ENCODE measurements around the gene REN.

The REN gene

GRCh38 chr1:204110894-204111633 lies 55.1 kb downstream of the REN start:
- DNase-seq (ENCODE audit: low read depth in 2 of 2) = no peak

GRCh38 chr1:204108312-204109141 lies 57.6 kb downstream of the REN start:
- DNase-seq (ENCODE audit: low read depth in 2 of 2) = no peak

- DNase-seq (ENCODE audit: low read depth in 2 of 2) = no peak
Observed at GRCh38 chr1:204107892-204108291, 58.2 kb downstream of the REN start.

GRCh38 chr1:204106825-204107224 lies 59.3 kb downstream of the REN start:
- no peak for DNase-seq (ENCODE audit: low read depth in 2 of 2)

- no peak for DNase-seq (ENCODE audit: low read depth in 2 of 2)
Observed at GRCh38 chr1:204105131-204105515, 61.0 kb downstream of the REN start.

Measured in stimulated activated CD8-positive, alpha-beta memory T cell treated with anti-CD3 and anti-CD28 coated beads, Interleukin-15, amount 100 ng/mL, for 4 hours (primary cell).